Occipital lobe (tissue), 1 donor: Measurements from ENCODE around the gene NEK2. TPM values are rescaled to one million over a fixed set of nuclear protein-coding genes. Genes with fewer than 3 reads are reported as not detected.

Experiments used
- total RNA-seq: library from RNA; depleted of rRNA; stranded (reverse); fragments of >200 nt; gene quantifications from one replicate; pipeline ENCODE4 v1.2.3, GENCODE V29; 2014

The NEK2 gene
- total RNA-seq, 1 donor from 2014 or later, result 3.3 TPM

Other genes starting within 250 kb of the NEK2 start
- gene RD3, start 183.5 kb downstream of the NEK2 start, total RNA-seq, result not detected
- 21.8 TPM for gene SLC30A1, start 96.5 kb downstream of the NEK2 start, total RNA-seq
- gene LPGAT1, start 155.1 kb upstream of the NEK2 start, total RNA-seq, result 97.9 TPM